Esophagus squamous epithelium (tissue), 4 donors: ENCODE results near the gene SPATA25.

Source experiments
- CTCF ChIP-seq, 6 experiments: fragments of 450-650 bp in 4 of 6; fragments of 200-600 bp in 2 of 6; sonication (generic) in 2 of 6; IDR thresholded peaks; one replicate each; pipeline ENCODE4 v1.5.1; 2016 to 2019; ENCODE audit warnings: antibody characterized with exemption in 6 of 6, mild to moderate bottlenecking in 4 of 6, moderate library complexity in 4 of 6
- POLR2A ChIP-seq, 4 donors: fragments of 450-650 bp; IDR thresholded peaks; one replicate each; pipeline ENCODE4 v1.6.1; 2017; ENCODE audit warnings: antibody characterized with exemption in 4 of 4, mild to moderate bottlenecking in 4 of 4, moderate library complexity in 3 of 4

DNA sequence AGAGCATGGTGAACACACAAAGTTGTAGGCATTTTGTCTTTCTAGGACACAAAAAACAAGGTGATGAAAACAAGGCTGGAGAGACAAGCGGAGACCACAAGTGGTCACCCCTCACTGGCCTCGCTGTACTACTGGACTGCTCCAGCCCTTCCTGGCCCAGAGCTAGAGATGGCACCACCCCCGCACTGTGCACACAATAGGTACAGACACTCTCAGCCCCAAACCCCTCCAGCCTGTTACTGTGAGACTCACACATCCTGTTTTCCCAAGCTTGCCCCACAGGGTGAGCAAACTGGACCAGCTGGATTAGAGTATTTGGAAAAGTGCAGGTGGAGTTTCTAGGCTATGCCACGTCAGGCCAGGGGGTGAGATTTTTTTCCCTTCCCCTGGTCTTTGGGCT is 14.8 kb downstream of the SPATA25 start:
- TF ChIP-seq POLR2A (IDR thresholded peaks at IDR 0.05), result no peak
- TF ChIP-seq CTCF (IDR thresholded peaks at IDR 0.05), result no peak
